ENCODE measurements around the gene PAPLN. TPM values are rescaled to one million over a fixed set of nuclear protein-coding genes. Genes with fewer than 3 reads are reported as not detected.

PAPLN gene
- total RNA-seq, 2 donors from 2014 or later = 9.6 to 13.5 TPM

GRCh38 chr14:73242357-73242901 lies 5.1 kb downstream of the PAPLN start:
- Histone ChIP-seq H3K9me3 (no peaks in the 10 kb centered on the region), H3K27me3 (peaks cover 0 to 12% of the 10 kb centered on the region in 2 donors), H3K4me1 (peaks cover 34% of the 10 kb centered on the region), H3K27ac (no peak overlapping the region), H3K4me3 (no peak overlapping the region), H3K36me3 (replicated peaks in 1 of 2; ENCODE audit: insufficient read depth in 1 of 2, low read depth in 2 of 2) (no peaks in the 10 kb centered on the region)
- DNase-seq (no peak), ATAC-seq (no peak)
- WGBS, 2 donors = 78 to 88% methylated on average over 6 of the region's 6 CpGs
- TF ChIP-seq, protein P1, sequence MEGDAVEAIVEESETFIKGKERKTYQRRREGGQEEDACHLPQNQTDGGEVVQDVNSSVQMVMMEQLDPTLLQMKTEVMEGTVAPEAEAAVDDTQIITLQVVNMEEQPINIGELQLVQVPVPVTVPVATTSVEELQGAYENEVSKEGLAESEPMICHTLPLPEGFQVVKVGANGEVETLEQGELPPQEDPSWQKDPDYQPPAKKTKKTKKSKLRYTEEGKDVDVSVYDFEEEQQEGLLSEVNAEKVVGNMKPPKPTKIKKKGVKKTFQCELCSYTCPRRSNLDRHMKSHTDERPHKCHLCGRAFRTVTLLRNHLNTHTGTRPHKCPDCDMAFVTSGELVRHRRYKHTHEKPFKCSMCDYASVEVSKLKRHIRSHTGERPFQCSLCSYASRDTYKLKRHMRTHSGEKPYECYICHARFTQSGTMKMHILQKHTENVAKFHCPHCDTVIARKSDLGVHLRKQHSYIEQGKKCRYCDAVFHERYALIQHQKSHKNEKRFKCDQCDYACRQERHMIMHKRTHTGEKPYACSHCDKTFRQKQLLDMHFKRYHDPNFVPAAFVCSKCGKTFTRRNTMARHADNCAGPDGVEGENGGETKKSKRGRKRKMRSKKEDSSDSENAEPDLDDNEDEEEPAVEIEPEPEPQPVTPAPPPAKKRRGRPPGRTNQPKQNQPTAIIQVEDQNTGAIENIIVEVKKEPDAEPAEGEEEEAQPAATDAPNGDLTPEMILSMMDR (IDR thresholded peaks at IDR 0.05) = no peak
- TF ChIP-seq POLR2A (IDR thresholded peaks at IDR 0.05) = no peak
- intact Hi-C loops (cut with DNase I) = no loop called here

GRCh38 chr14:73243341-73243740 lies 6.0 kb downstream of the PAPLN start:
- H3K9me3 ChIP-seq = no peaks in the 10 kb centered on the region
- no peak overlapping the region for H3K27ac ChIP-seq
- intact Hi-C loops (cut with DNase I) = no loop called here
- H3K36me3 ChIP-seq (replicated peaks in 1 of 2; ENCODE audit: insufficient read depth in 1 of 2, low read depth in 2 of 2) = no peaks in the 10 kb centered on the region
- no peak overlapping the region for H3K4me3 ChIP-seq
- ATAC-seq (no peak), DNase-seq (no peak)
- 47 to 59% methylated on average over 3 of the region's 3 CpGs for WGBS, 2 donors
- peaks cover 0 to 3% of the 10 kb centered on the region in 2 donors for H3K27me3 ChIP-seq
- peaks cover 25% of the 10 kb centered on the region for H3K4me1 ChIP-seq
- TF ChIP-seq POLR2A (IDR thresholded peaks at IDR 0.05) = no peak
- TF ChIP-seq, protein P1 (IDR thresholded peaks at IDR 0.05) = no peak

DNA sequence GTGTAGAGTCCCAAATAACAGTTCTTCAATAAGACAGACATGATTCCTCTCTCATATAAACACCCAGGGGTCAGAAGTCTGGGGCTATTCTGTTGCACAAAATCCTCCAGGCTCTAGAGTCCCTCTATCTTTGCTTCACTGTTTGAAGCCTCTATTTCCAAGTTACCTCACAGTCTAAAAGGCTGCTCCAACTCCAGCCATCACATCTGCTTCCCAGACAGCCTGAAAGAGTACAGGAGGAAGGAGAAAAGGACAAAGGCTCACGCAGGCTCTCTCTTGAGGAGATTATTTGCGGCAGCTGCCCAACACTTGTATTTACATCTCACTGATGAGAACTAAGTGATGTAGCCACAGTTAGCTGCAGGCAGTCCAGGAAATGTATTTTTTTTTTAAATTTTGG lies 6.4 kb downstream of the PAPLN start:
- Histone ChIP-seq H3K27me3 (no peaks in the 10 kb centered on the region), H3K36me3 (replicated peaks in 1 of 2; ENCODE audit: insufficient read depth in 1 of 2, low read depth in 2 of 2) (no peaks in the 10 kb centered on the region), H3K4me1 (peaks cover 21% of the 10 kb centered on the region), H3K9me3 (no peaks in the 10 kb centered on the region), H3K27ac (no peak overlapping the region), H3K4me3 (no peak overlapping the region)
- DNase-seq (no peak), ATAC-seq (no peak)
- WGBS, 2 donors = 90 to 94% methylated on average over 2 of the region's 2 CpGs
- intact Hi-C loops (cut with DNase I) = no loop called here
- TF ChIP-seq, protein P1 (IDR thresholded peaks at IDR 0.05) = no peak
- TF ChIP-seq POLR2A (IDR thresholded peaks at IDR 0.05) = no peak

- 80 to 83% methylated on average over 6 to 14 of the region's 14 CpGs for WGBS, 2 donors
- DNase-seq (no peak), ATAC-seq (no peak)
- Histone ChIP-seq H3K4me1 (peaks cover 12% of the 10 kb centered on the region), H3K36me3 (replicated peaks in 1 of 2; ENCODE audit: insufficient read depth in 1 of 2, low read depth in 2 of 2) (no peaks in the 10 kb centered on the region), H3K27me3 (no peaks in the 10 kb centered on the region), H3K4me3 (no peak overlapping the region), H3K9me3 (no peaks in the 10 kb centered on the region), H3K27ac (no peak overlapping the region)
- intact Hi-C loops (cut with DNase I) = no loop called here
- no peak for TF ChIP-seq POLR2A (IDR thresholded peaks at IDR 0.05)
- TF ChIP-seq, protein P1 (IDR thresholded peaks at IDR 0.05) = no peak
These were observed 7.4 kb downstream of the PAPLN start for GRCh38 chr14:73244541-73245290.
